Ishikawa (cell line): ENCODE measurements around the gene TUBGCP2.

Source experiments
- CEBPB ChIP-seq: IDR thresholded peaks from 2 replicates; pipeline ENCODE4 v1.6.1; 2012
- CREB1 ChIP-seq: IDR thresholded peaks from 2 replicates; pipeline ENCODE4 v1.6.1; 2012; ENCODE audit warnings: low read depth
- EGR1 ChIP-seq: IDR thresholded peaks from 2 replicates; pipeline ENCODE4 v1.6.1; 2012
- EP300 ChIP-seq: IDR thresholded peaks from 2 replicates; pipeline ENCODE4 v1.6.1; 2012; ENCODE audit warnings: borderline replicate concordance
- FOXM1 ChIP-seq: IDR thresholded peaks from 2 replicates; pipeline ENCODE4 v1.6.1; 2012; ENCODE audit warnings: low read depth, borderline replicate concordance
- NFIC ChIP-seq: IDR thresholded peaks from 2 replicates; pipeline ENCODE4 v1.6.1; 2012
- RAD21 ChIP-seq: IDR thresholded peaks from 2 replicates; pipeline ENCODE4 v1.6.1; 2012; ENCODE audit warnings: low read depth
- TAF1 ChIP-seq: IDR thresholded peaks from 2 replicates; pipeline ENCODE4 v1.6.1; 2012; ENCODE audit warnings: low read depth, mild to moderate bottlenecking
- TCF12 ChIP-seq: IDR thresholded peaks from 2 replicates; pipeline ENCODE4 v1.6.1; 2012; ENCODE audit warnings: low read depth
- TEAD4 ChIP-seq: IDR thresholded peaks from 2 replicates; pipeline ENCODE4 v1.6.1; 2012
- YY1 ChIP-seq: IDR thresholded peaks from 2 replicates; pipeline ENCODE4 v1.6.1; 2012; ENCODE audit warnings: low read depth
- ZBTB7A ChIP-seq: IDR thresholded peaks from 2 replicates; pipeline ENCODE4 v1.6.1; 2012; ENCODE audit warnings: low read depth
- TF ChIP-seq, protein P1 (sequence below): IDR thresholded peaks from 2 replicates; pipeline ENCODE4 v1.6.1; 2012
- TF ChIP-seq, protein P2 (sequence below): IDR thresholded peaks from 2 replicates; pipeline ENCODE4 v1.6.1; 2012; ENCODE audit warnings: low read depth, mild to moderate bottlenecking
- TF ChIP-seq, protein P3 (sequence below): IDR thresholded peaks from 2 replicates; pipeline ENCODE4 v1.6.1; 2012

TUBGCP2 gene

DNA sequence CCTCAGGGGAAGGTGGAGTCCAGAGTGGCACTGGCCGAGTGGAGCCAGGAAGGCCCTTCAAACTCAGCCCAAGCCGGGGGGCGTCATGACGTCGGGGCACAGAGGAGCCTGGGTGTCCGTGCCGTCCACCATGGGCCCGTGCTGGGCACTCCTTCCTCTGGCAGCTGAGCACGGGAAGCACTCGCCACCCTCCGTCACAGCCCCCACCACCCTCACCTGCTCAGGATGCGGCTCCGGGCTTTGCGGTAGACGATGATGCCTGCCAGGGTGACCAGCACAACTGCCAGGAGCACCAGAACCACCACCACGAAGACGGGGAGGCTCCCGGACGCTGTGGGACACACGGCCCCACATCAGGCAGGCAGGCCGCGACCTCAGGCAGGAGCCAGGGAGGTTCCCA is 40.1 kb downstream of the TUBGCP2 start:
- TF ChIP-seq, protein P1, sequence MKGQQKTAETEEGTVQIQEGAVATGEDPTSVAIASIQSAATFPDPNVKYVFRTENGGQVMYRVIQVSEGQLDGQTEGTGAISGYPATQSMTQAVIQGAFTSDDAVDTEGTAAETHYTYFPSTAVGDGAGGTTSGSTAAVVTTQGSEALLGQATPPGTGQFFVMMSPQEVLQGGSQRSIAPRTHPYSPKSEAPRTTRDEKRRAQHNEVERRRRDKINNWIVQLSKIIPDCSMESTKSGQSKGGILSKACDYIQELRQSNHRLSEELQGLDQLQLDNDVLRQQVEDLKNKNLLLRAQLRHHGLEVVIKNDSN: no peak
- no peak for TF ChIP-seq NFIC
- TF ChIP-seq CREB1: no peak
- TF ChIP-seq FOXM1: no peak
- TF ChIP-seq TAF1: no peak
- no peak for TF ChIP-seq TCF12
- no peak for TF ChIP-seq RAD21
- TF ChIP-seq EGR1: no peak
- TF ChIP-seq, protein P2, sequence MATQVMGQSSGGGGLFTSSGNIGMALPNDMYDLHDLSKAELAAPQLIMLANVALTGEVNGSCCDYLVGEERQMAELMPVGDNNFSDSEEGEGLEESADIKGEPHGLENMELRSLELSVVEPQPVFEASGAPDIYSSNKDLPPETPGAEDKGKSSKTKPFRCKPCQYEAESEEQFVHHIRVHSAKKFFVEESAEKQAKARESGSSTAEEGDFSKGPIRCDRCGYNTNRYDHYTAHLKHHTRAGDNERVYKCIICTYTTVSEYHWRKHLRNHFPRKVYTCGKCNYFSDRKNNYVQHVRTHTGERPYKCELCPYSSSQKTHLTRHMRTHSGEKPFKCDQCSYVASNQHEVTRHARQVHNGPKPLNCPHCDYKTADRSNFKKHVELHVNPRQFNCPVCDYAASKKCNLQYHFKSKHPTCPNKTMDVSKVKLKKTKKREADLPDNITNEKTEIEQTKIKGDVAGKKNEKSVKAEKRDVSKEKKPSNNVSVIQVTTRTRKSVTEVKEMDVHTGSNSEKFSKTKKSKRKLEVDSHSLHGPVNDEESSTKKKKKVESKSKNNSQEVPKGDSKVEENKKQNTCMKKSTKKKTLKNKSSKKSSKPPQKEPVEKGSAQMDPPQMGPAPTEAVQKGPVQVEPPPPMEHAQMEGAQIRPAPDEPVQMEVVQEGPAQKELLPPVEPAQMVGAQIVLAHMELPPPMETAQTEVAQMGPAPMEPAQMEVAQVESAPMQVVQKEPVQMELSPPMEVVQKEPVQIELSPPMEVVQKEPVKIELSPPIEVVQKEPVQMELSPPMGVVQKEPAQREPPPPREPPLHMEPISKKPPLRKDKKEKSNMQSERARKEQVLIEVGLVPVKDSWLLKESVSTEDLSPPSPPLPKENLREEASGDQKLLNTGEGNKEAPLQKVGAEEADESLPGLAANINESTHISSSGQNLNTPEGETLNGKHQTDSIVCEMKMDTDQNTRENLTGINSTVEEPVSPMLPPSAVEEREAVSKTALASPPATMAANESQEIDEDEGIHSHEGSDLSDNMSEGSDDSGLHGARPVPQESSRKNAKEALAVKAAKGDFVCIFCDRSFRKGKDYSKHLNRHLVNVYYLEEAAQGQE: no peak
- no peak for TF ChIP-seq ZBTB7A

DNA sequence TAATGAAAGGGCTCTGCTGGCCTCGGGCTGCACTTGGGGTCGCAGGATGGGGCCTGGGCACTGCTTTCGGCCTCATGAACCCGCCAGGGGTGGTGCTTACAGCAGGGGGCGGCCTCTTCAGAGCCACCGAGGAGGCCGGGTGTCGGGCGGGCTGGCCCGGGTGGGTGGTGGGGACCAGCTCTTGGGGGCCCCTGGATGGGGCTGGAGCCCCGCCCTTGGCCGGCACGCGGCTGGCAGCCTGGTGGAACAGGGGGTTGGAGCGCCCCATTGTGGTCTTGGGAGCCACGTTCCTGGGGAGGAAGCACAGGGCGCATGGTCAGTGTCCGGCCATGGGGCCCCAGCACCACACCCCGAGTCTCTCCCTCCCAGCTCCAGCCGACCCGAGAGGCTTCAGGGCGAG is 40.8 kb downstream of the TUBGCP2 start:
- TF ChIP-seq, protein P3, sequence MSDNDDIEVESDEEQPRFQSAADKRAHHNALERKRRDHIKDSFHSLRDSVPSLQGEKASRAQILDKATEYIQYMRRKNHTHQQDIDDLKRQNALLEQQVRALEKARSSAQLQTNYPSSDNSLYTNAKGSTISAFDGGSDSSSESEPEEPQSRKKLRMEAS: no peak

DNA sequence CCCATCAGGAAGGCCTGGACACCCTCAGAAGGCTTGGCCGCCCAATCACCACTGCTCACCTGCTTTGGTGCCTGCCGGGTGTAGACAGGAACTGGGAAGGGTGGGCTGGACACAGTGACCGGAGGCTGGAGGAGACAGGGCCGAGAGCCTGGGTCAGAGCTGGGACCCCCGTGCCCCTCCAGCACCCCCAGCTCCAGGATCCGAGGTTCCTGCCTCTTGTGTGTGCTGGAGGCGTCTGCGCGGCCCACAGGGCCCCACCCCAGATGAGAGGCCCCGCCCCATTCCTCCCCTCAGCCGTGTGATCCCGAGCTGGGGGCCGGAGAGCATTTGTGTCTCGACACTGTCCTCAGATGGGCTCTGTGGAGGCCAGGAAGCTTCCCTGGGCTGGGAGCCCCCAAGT is 41.4 kb downstream of the TUBGCP2 start:
- no peak for TF ChIP-seq ZBTB7A
- TF ChIP-seq CREB1: no peak
- no peak for TF ChIP-seq RAD21
- TF ChIP-seq, protein P1: no peak
- no peak for TF ChIP-seq TEAD4
- TF ChIP-seq EP300: no peak
- TF ChIP-seq FOXM1: no peak
- TF ChIP-seq, protein P2: no peak
- no peak for TF ChIP-seq EGR1
- TF ChIP-seq NFIC: no peak

DNA sequence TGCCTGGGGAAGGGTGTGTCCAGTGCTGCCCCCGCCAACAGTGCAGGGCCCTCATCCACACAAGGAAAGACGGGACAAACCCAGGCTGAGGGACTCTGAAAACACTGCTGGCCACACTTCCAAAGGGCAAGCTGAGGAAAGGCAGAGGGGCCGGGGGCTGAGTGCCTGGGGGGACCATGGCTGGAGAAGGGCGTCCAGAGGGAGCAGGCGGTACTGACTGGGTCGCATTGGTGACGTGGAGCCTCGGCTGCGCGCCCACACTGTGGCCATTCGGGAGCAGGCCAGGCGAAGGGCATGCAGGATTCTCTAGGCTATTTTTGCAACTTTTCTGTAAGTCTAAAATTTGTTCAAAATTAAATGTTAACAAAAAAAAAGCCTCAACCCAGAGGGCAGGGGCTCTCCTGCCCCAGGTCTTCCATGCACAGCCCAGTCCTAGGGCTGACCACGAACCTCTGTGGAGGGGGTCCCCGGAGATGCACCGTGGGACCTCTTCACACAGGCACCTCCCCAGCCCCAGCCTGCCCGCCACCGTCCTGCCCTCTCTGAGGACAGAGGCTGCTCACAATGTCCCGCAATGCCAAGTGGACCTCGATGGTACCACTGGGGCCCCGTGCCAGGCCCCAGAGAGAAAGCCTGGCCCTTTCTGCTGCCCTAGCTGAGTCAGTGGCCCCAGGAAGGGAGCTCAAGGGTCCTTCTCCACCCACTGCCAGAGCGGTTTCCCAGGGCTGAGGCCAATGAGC is 42.4 kb downstream of the TUBGCP2 start:
- TF ChIP-seq ZBTB7A (no peak), CREB1 (no peak), TCF12 (no peak), RAD21 (no peak), TAF1 (no peak), YY1 (no peak), EGR1 (no peak), CEBPB (no peak), FOXM1 (no peak), TEAD4 (no peak), NFIC (no peak), EP300 (no peak)
- TF ChIP-seq, protein P1: no peak
- TF ChIP-seq, protein P2: no peak
- TF ChIP-seq, protein P3: no peak
